HG03060 (cell line): Measurements from ENCODE around the gene GALNT8.
"Not testable (repeated sequence)": the region's sequence is repeated elsewhere in the genome, so short reads cannot be mapped to it uniquely, and the experiment has no call there.

Experiments used
- ATAC-seq: cut with Tn5 transposase; IDR thresholded peaks from one replicate; pipeline ENCODE4 v1.9.1; 2021; ENCODE audit warnings: low read depth, moderate number of reproducible peaks; ENCODE audit not compliant: unreplicated experiment

Gene GALNT8, protein sequence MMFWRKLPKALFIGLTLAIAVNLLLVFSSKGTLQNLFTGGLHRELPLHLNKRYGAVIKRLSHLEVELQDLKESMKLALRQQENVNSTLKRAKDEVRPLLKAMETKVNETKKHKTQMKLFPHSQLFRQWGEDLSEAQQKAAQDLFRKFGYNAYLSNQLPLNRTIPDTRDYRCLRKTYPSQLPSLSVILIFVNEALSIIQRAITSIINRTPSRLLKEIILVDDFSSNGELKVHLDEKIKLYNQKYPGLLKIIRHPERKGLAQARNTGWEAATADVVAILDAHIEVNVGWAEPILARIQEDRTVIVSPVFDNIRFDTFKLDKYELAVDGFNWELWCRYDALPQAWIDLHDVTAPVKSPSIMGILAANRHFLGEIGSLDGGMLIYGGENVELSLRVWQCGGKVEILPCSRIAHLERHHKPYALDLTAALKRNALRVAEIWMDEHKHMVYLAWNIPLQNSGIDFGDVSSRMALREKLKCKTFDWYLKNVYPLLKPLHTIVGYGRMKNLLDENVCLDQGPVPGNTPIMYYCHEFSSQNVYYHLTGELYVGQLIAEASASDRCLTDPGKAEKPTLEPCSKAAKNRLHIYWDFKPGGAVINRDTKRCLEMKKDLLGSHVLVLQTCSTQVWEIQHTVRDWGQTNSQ

DNA sequence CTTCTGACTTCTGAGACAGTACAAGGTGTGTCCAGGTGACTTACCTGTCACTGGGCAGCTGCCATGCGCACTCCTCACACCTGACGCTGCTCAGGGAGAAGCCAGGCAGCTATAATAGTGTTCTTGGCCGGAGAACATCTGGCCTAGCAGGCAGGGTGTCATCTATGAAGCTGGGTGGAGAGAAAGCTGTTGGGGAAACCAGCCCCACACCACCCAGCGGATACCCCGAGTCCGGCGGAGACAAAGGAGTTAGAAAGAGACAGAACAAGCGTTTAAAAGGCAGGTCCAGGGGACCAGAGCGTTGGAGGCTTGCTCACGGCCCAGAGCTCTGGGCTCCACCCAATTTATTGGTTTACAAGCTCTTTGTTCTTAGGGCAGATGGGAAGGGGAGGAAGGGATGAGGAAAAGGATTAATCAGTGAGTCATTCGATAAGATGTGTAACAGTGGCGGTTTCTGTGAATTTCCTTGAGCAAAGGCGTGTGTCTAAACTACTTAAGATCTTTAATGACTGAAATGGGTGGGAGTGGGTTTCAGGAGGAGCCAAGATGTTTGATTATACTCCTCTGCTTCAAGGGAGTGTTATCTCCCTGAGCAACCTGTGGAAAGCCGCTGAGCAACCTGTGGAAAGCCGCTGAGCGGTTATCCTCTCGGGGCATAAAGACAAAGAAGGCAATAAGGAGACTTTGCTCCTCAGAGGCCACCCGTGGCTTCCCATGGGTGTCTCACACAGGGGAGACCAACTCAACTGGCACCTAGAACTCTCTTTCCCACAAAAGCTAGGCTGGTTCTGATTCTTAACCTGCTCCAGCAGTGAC, at the start of gene GALNT8:
TSS of gene GALNT8 (plus strand) at position 580 of the 816 bp plus-strand sequence. CDS start 278 bp downstream, outside the sequence.
- ATAC-seq, result no peak

DNA sequence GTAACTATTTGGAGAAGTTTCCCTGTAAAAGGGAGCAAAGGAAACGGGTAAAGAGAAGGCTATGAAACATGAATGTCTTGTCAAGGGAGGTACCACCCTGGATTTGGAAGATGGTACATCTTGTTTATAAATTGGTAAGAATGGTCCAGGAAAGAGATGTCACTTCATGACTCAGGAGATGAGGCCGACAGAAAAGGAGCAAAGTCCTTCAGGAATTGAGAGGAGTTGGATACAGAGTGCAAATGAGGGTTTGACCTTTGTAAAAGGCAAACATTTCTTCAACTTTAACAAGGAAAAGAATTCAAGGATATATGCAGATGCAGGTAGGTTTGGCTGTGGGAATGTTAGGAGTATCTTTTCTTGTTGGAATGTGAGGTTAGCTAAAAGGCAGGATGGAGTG, 40.5 kb upstream of the GALNT8 start:
- ATAC-seq, result no peak

- no peak for ATAC-seq
Observed at GRCh38 chr12:4681732-4682131, 38.5 kb upstream of the GALNT8 start.

DNA sequence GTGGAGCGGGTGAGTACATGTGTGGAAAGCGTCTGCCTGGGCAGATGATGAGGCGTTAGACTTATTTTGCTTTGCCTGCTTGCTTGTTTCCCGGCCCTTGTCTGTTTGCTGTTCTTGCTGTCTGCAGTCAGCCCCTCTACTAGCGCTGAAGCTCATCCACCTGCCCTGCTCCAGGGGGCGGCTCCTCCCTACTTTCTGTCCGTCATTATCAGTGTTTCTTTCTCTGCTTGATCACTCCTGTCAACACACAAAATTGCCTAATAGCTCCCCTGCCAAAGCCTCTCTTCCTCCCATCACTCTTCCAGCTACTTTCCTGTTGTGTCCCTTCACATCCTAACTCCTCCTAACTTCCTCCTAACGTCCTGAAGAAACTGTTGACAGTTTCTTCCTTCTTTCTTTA, 34.9 kb upstream of the GALNT8 start:
- ATAC-seq, result no peak

GRCh38 chr12:4690760-4691159, 29.4 kb upstream of the GALNT8 start:
- no peak for ATAC-seq

DNA sequence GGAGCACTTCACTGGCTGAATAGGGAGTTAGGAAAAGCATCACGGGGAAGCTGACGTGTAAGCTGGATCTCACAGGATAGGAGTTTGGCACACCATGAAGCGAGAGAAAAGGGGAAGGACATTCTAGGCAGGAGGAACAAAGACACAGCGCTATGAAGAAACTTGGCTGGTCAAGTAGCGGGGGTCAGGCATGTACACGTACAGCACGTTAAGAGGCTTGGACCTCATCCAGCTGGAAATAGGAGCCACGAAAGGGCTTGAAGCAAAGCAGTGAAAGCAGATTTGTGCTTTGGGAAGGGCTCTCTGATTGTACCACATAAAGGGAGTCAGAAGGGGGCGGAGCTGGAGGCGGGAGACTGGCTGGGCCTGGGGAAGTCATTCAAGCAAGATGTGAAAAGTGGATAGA, 19.6 kb upstream of the GALNT8 start:
- ATAC-seq, result no peak

DNA sequence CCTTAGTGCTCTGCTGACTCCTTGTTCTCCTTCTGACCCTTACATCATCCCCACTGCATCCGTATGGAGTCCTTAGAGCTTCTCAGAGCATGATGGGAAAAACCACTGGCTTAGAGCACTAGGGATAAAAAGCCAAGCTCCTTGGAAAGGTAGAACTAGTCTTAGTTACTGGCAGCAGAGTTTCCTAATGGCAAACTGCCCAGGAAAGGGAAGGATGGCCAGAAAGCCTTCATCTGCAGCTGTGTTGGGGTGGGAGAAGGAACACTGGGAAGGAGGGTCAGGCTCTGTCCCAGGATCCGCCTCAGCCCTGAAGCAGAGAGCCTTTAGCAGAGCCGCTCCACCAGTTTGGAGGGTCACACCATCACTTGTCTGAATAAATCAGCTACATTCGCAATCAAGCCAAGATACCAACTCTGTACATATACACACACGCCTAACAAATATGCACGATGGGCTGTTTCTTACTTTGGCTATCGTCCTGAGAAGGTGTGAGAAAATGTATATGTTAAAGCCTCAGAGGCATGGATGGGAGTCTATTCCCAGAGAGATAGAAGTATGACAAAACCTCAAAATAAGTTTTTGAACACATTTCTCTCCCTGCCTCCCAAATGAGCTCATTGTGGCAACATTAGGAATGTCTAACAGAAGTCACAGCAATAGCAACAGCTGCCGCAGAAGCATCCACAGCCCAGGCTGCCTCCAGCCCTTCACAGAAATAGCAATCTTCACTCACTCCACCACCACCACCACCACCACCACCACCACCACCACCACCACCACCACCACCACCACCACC, 18.6 kb upstream of the GALNT8 start:
- ATAC-seq, result no peak

GRCh38 chr12:4703676-4704075, 16.5 kb upstream of the GALNT8 start:
- ATAC-seq, result no peak

GRCh38 chr12:4705824-4706223, 14.4 kb upstream of the GALNT8 start:
- no peak for ATAC-seq

DNA sequence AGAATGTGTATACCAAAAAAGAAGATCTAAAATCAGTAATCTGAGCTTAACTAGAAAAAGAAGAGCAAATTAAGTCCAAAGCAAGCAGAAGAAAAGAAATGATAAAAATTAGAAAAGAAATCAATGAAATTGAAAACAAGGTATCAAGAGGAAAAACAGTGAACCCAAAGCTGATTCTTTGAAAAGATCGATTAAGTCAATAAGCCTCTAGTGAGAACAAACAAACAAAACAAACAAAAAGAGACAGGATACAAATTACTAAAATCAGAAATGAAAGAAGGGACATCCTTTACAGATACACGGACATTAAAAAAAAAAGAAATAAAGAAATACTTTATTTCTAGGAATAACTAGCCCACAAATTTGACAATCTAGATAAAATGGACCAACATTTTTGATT, 12.9 kb upstream of the GALNT8 start:
- no peak for ATAC-seq

GRCh38 chr12:4710113-4710512, 10.1 kb upstream of the GALNT8 start:
- ATAC-seq, result no peak

DNA sequence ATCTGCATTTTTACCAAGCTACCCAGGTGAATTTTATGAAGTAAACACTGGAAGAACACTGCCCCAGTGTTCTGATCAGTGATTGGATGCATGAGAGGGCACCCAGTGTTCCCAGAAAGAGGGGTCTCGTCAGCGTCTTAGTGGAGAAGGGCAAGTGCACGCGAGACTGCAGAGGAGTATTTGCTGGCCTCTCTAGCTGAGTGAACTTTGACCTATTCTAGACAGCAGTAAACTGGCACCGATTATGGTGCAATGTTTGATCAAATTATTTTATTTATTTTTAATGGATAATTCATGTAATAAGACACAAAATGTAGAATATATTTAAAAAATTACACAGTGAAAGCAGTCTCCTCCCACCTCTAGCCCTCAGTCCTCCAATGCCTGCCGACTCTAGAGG, 5.3 kb upstream of the GALNT8 start:
- ATAC-seq, result no peak

DNA sequence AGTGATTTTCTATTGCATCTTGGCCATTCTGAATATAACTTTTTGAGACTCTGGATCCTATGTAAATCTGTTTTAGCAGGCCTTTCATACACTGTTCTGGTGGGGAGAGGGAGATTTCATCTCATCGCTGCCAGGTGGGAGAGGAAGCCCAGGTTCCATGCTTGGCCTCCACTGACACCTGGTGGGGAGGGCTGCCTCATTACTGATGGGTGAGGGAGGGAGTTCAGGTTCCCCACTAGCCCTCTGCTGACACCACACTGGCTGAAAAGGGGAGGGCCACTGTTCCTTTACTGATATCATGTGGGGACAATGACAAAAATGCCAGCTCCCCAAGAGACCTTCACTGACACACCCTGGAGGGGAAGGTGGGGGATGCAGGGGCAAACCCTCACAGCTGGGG, 2.4 kb upstream of the GALNT8 start:
- no peak for ATAC-seq

- ATAC-seq, result no peak
Observed at GRCh38 chr12:4720637-4720995, 416 bp downstream of the GALNT8 start.

DNA sequence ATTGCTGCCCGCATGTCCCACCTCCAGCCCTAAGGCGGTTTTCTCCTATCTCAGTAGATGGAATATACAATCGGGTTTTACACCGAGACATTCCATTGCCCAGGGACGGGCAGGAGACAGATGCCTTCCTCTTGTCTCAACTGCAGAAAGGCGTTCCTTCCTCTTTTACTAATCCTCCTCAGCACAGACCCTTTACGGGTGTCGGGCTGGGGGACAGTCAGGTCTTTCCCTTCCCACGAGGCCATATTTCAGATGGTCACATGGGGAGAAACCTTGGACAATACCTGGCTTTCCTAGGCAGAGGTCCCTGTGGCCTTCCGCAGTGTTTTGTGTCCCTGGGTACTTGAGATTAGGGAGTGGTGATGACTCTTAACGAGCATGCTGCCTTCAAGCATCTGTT, 1.4 kb downstream of the GALNT8 start:
- not testable (repeated sequence) for ATAC-seq

DNA sequence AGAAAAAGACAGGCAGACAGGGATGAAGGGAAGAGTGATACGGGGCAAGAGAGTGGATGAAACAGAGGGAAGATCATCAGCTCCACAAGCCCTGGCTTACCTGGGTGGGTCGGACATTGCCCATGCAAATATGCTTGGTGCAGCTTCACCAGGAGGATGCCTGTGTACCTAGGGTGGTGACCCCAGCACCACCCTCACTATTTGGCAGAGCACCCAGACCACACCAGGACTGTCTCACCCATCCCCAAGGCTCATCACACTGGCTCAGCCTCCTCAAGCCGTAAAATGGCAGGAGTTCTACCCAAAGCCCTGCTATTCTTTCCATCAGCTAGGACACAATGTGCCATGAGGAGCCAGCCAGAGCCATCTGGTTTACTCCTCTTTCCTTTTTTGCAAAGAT, 3.0 kb downstream of the GALNT8 start:
- ATAC-seq, result no peak

DNA sequence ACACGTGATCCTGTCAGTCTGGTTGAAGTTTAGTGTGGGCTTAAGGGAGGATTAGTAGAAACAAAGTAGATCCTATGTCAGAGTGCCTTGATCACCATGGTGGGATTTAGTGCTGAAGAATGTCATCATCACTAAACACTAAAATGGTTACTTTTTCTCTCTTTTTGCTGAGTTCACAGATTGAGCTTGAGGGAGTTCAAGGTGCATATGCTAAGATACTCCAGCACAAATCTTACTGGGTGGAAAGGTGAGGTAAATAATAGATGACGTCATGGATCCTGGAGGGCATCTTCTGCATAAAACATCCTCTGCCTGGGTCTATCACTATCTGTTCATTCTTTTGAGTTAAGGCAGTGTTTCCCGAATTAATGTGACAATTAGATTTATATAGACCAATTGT, 4.9 kb downstream of the GALNT8 start:
- ATAC-seq, result no peak

GRCh38 chr12:4734625-4735340, 14.6 kb downstream of the GALNT8 start:
- ATAC-seq, result no peak

GRCh38 chr12:4736091-4736490, 15.9 kb downstream of the GALNT8 start:
- ATAC-seq, result no peak

GRCh38 chr12:4738541-4738940, 18.3 kb downstream of the GALNT8 start:
- ATAC-seq, result no peak
